Measurements from ENCODE around the gene CCDC180. TPM values are rescaled to one million over a fixed set of nuclear protein-coding genes. Genes with fewer than 3 reads are reported as not detected.

The CCDC180 gene
- polyA plus RNA-seq, 1 donor from 2014 or later: 5.8 TPM

DNA sequence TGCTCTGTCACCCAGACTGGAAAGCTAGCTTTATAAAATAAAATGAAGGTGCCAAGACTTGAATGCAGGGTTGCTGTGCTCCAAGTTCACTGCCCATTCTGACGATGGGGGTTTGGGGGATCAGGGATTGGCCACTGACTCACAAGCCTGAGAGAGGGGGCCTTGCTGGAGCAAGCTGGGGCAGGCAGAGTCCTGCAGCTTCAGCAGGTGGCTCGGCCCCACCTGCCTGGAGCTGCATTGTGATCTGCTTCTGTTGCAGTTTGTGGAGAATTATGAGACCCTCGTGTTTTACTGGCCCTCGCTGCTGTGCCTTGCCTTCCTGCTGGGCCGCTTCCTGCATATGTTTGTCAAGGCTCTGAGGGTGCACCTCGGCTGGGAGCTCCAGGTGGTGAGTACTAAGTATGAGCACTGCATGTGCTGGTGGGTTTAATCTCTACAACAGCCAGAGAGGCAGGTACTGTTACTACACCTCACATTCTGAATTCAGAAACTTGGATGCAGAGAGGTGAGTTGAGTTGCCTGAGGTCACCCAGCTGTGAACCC, 31.1 kb upstream of the CCDC180 start:
- H3K36me3 ChIP-seq (ENCODE audit: insufficient read depth, low read length): no peaks in the 10 kb centered on the region
- H3K27ac ChIP-seq (ENCODE audit: low read length): no peak overlapping the region
- H3K4me3 ChIP-seq (ENCODE audit: low read length): no peak overlapping the region
- no peak overlapping the region for H3K9ac ChIP-seq (ENCODE audit: low read length)
- no peaks in the 10 kb centered on the region for H3F3A ChIP-seq (ENCODE audit: insufficient read depth, low read length, poor library complexity, severe bottlenecking)
- TF ChIP-seq, protein P1, sequence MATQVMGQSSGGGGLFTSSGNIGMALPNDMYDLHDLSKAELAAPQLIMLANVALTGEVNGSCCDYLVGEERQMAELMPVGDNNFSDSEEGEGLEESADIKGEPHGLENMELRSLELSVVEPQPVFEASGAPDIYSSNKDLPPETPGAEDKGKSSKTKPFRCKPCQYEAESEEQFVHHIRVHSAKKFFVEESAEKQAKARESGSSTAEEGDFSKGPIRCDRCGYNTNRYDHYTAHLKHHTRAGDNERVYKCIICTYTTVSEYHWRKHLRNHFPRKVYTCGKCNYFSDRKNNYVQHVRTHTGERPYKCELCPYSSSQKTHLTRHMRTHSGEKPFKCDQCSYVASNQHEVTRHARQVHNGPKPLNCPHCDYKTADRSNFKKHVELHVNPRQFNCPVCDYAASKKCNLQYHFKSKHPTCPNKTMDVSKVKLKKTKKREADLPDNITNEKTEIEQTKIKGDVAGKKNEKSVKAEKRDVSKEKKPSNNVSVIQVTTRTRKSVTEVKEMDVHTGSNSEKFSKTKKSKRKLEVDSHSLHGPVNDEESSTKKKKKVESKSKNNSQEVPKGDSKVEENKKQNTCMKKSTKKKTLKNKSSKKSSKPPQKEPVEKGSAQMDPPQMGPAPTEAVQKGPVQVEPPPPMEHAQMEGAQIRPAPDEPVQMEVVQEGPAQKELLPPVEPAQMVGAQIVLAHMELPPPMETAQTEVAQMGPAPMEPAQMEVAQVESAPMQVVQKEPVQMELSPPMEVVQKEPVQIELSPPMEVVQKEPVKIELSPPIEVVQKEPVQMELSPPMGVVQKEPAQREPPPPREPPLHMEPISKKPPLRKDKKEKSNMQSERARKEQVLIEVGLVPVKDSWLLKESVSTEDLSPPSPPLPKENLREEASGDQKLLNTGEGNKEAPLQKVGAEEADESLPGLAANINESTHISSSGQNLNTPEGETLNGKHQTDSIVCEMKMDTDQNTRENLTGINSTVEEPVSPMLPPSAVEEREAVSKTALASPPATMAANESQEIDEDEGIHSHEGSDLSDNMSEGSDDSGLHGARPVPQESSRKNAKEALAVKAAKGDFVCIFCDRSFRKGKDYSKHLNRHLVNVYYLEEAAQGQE (IDR thresholded peaks at IDR 0.05; ENCODE audit: borderline replicate concordance): no peak
- TF ChIP-seq, protein P2, sequence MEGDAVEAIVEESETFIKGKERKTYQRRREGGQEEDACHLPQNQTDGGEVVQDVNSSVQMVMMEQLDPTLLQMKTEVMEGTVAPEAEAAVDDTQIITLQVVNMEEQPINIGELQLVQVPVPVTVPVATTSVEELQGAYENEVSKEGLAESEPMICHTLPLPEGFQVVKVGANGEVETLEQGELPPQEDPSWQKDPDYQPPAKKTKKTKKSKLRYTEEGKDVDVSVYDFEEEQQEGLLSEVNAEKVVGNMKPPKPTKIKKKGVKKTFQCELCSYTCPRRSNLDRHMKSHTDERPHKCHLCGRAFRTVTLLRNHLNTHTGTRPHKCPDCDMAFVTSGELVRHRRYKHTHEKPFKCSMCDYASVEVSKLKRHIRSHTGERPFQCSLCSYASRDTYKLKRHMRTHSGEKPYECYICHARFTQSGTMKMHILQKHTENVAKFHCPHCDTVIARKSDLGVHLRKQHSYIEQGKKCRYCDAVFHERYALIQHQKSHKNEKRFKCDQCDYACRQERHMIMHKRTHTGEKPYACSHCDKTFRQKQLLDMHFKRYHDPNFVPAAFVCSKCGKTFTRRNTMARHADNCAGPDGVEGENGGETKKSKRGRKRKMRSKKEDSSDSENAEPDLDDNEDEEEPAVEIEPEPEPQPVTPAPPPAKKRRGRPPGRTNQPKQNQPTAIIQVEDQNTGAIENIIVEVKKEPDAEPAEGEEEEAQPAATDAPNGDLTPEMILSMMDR (IDR thresholded peaks at IDR 0.05; ENCODE audit: poor library complexity, severe bottlenecking): no peak
- TF ChIP-seq EZH2 (IDR thresholded peaks at IDR 0.05; ENCODE audit: borderline replicate concordance, insufficient read depth, low read length, poor library complexity, severe bottlenecking) (no peak), RAD21 (conservative IDR thresholded peaks at IDR 0.05) (no peak), POLR2AphosphoS5 (IDR thresholded peaks at IDR 0.05) (no peak), EP300 (conservative IDR thresholded peaks at IDR 0.05; ENCODE audit: poor library complexity, severe bottlenecking) (no peak), TAF1 (IDR thresholded peaks at IDR 0.05; ENCODE audit: low read depth) (no peak), SMC3 (conservative IDR thresholded peaks at IDR 0.05; ENCODE audit: poor library complexity) (no peak), MXI1 (conservative IDR thresholded peaks at IDR 0.05; ENCODE audit: poor library complexity, severe bottlenecking) (no peak)
- no peaks in the 10 kb centered on the region for H3K79me2 ChIP-seq (replicated peaks; ENCODE audit: insufficient read depth, low read length)
- no peak overlapping the region for H2AFZ ChIP-seq (ENCODE audit: low read depth, low read length)
- H3K9me2 ChIP-seq (ENCODE audit: insufficient read depth, low read length): no peaks in the 10 kb centered on the region
- H4K20me1 ChIP-seq (ENCODE audit: insufficient read depth): no peaks in the 10 kb centered on the region
- no peaks in the 10 kb centered on the region for H3K9me3 ChIP-seq (ENCODE audit: low read length)
- no peaks in the 10 kb centered on the region for H3K27me3 ChIP-seq (ENCODE audit: insufficient read depth, low read depth, low read length)
- H3K4me2 ChIP-seq (ENCODE audit: low read length): no peak overlapping the region

DNA sequence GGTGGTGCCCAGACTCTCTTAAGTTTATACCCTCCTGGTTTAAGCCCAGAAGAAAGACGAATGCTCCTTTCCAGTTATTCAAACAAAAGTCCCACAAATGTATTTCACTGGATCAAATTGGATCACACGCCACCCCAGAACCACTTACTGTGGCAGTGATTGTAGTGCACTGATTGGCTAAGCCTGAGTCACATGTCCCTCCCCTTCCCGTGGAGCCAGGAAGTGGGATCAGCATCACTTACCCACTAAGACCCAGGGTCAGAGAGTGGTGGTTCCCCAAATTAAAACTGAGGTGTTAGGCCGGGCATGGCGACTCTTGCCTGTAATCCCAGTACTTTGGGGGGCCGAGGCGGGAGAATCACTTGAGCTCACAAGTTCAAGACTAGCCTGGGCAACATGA, 29.5 kb upstream of the CCDC180 start:
- H3K27ac ChIP-seq (ENCODE audit: low read length): no peak overlapping the region
- no peaks in the 10 kb centered on the region for H3K27me3 ChIP-seq (ENCODE audit: insufficient read depth, low read depth, low read length)
- H3K9me3 ChIP-seq (ENCODE audit: low read length): no peaks in the 10 kb centered on the region
- TF ChIP-seq TAF1 (IDR thresholded peaks at IDR 0.05; ENCODE audit: low read depth) (no peak), EP300 (conservative IDR thresholded peaks at IDR 0.05; ENCODE audit: poor library complexity, severe bottlenecking) (no peak), POLR2AphosphoS5 (IDR thresholded peaks at IDR 0.05) (no peak)
- H3K36me3 ChIP-seq (ENCODE audit: insufficient read depth, low read length): no peaks in the 10 kb centered on the region
- no peaks in the 10 kb centered on the region for H3F3A ChIP-seq (ENCODE audit: insufficient read depth, low read length, poor library complexity, severe bottlenecking)
- H3K9me2 ChIP-seq (ENCODE audit: insufficient read depth, low read length): no peaks in the 10 kb centered on the region
- H4K20me1 ChIP-seq (ENCODE audit: insufficient read depth): no peaks in the 10 kb centered on the region
- no peaks in the 10 kb centered on the region for H3K79me2 ChIP-seq (replicated peaks; ENCODE audit: insufficient read depth, low read length)
- H3K4me2 ChIP-seq (ENCODE audit: low read length): no peak overlapping the region
- no peak overlapping the region for H3K4me3 ChIP-seq (ENCODE audit: low read length)
- H2AFZ ChIP-seq (ENCODE audit: low read depth, low read length): no peak overlapping the region
- no peak overlapping the region for H3K9ac ChIP-seq (ENCODE audit: low read length)
